NCI-H1436 (cell line): ENCODE results near the gene SRRT.
"Not testable (repeated sequence)": the region's sequence is repeated elsewhere in the genome, so short reads cannot be mapped to it uniquely, and the experiment has no call there.

Experiments used
- DNase-seq: peaks from one replicate; lab custom pipeline; 2025; lab: John Stamatoyannopoulos, UW

The SRRT gene

GRCh38 chr7:100894860-100895700 lies 20.2 kb downstream of the SRRT start:
- DNase-seq, result peak; percentile 43

- no peak for DNase-seq
These were observed 20.7 kb downstream of the SRRT start, which contains the start of gene ACHE for GRCh38 chr7:100895701-100895955. Gene ACHE, minus strand, starts transcription at chr7:100895888. Its CDS starts 1,656 bp downstream, at chr7:100894232.

GRCh38 chr7:100895956-100896731 lies 21.2 kb downstream of the SRRT start:
- DNase-seq, result no peak

- DNase-seq, result no peak
These were observed 22.1 kb downstream of the SRRT start for GRCh38 chr7:100896732-100897608.

- DNase-seq, result no peak
These were observed 23.0 kb downstream of the SRRT start for GRCh38 chr7:100897772-100898454.

DNA sequence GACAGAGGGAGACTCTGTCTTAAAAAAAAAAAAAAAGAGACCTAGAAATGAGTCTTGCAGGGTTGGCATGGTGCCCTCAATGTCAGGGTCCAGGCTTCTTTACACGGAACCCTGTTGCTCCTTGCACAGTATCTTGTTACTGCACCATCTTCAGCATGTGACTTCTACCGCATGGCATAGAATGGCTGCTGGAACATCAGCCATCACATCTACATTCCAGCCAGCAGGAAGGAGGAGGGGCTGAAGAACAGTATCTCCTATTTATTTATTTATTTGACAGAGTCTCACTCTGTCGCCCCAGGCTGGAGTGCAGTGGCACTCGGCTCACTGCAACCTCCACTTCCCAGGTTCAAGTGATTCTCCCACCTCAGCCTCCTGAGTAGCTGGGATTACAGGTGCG lies 24.5 kb downstream of the SRRT start:
- DNase-seq, result no peak

- no peak for DNase-seq
These were observed 26.1 kb downstream of the SRRT start for GRCh38 chr7:100900978-100901377.

GRCh38 chr7:100901921-100902332 lies 27.0 kb downstream of the SRRT start:
- DNase-seq, result no peak

- no peak for DNase-seq
These were observed 27.7 kb downstream of the SRRT start for GRCh38 chr7:100902638-100903037.

DNA sequence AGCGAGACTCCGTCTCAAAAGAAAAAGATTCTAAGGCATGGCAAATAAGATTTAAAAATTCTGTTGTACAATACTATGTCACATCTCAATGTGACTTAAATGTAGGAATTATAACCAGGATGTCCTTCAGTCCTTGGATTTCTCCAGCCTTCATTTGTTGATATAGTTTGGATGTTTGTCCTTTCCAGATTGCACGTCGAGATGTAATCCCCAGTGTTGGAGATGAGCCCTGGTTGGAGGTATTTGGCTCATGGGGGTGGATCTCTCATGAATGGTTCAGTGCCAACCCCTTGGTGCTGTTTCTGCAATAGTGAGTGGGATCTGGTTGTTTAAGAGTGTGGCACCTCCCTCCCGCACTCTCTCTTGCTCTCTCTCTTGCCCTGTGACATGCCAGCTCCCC lies 33.6 kb downstream of the SRRT start:
- no peak for DNase-seq

DNA sequence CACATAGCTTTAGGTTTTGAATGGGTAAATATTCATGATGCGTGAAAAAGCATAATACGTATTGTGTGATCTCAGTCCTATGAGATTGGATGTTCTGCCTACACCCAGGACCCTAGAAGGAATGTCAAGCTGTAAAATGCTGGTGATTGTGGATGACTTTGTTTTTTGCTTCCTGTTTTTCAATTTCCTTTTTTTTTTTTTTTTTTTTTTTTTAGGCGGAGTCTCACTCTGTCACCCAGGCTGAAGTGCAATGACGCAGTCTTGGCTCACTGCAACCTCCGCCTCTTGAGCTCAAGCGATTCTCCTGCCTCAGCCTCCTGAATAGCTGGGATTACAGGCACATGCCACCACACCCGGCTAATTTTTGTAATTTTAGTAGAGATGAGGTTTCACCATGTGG lies 35.5 kb downstream of the SRRT start:
- not testable (repeated sequence) for DNase-seq

- no peak for DNase-seq
These were observed 36.6 kb downstream of the SRRT start for GRCh38 chr7:100911484-100911883.

DNA sequence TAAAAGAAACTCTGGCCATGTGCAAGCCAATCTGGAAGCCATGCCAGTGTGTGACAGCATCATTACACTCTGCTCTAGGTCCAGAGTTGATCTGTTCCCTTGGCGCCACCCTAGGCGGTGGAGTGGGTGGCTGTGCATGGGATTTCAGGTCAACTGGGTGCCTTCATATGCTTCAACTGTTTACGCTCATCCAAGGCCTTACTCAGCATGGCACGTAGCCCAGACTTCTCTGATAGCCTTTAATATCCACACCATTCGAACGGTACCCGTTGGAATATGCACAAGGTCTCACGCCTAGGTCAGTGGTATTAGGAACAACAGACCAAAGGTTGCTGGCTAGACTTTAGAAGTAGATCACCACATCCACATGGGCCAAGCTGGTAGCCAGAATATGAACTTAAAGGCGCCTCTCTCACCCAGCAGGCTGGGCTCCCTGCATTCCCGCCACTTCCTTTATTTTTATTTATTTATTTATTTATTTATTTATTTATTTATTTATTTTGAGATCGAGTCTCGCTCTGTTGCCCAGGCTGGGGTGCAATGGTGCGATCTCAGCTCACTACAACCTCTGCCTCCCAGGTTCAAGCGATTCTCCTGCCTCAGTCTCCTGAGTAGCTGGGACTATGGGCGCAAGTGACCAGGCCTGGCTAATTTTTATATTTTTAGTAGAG lies 39.4 kb downstream of the SRRT start:
- no peak for DNase-seq

- DNase-seq, result no peak
These were observed 40.1 kb downstream of the SRRT start for GRCh38 chr7:100914879-100915447.

DNA sequence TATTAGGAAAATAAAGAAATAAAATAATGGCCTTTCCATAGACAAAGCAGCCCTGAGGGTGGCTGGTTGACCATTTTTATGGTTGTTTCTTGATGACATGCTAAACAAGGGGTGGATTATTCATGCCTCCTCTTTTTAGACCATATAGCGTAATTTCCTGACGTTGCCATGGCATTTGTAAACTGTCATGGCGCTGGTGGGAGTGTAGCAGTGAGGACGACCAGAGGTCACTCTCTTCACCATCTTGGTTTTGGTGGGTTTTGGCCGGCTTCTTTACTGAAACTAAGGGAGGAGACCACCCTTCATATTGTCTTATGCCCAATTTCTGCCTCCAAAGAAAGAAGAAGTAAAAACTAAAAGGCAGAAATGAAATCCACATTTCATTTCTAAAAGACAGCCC lies 44.4 kb downstream of the SRRT start:
- DNase-seq, result not testable (repeated sequence)

- not testable (repeated sequence) for DNase-seq
These were observed 45.0 kb downstream of the SRRT start for GRCh38 chr7:100919779-100920437.

GRCh38 chr7:100921039-100921438 lies 46.1 kb downstream of the SRRT start:
- DNase-seq, result no peak

- not testable (repeated sequence) for DNase-seq
These were observed 48.7 kb downstream of the SRRT start for GRCh38 chr7:100923616-100924015.

- no peak for DNase-seq
These were observed 54.9 kb downstream of the SRRT start for GRCh38 chr7:100929808-100930174.

DNA sequence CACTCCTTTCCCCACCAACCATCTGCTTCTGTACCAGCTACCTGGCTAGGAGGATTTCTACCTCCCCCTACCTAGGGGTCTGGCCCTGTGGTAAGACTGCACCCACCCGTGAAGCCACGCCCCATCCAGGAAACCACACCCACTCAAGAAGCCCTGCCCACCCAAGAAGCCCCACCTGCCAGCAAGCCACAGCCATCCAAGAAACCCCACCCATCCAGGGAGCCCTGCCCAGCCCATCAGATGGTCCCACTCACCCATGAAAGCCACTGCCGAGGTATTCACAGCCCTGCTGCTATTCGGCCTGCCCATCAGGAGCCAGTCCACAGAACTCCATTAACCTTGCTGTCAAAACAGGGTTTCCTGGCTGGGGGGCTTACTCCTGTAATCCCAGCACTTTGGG lies 58.8 kb downstream of the SRRT start:
- no peak for DNase-seq
